ENCODE data around the gene DNAI7. TPM values are rescaled to one million over a fixed set of nuclear protein-coding genes. Genes with fewer than 3 reads are reported as not detected.

Gene DNAI7
- polyA plus RNA-seq, 1 of the 3 experiments (the other 2 are of a cell fraction) = 0.30 TPM

- no peak for TF ChIP-seq RCOR1 (IDR thresholded peaks at IDR 0.05; ENCODE audit: low read length)
- no peak for TF ChIP-seq CHD2 (IDR thresholded peaks at IDR 0.05; ENCODE audit: low read length, partially characterized antibody)
- TF ChIP-seq, protein P1, sequence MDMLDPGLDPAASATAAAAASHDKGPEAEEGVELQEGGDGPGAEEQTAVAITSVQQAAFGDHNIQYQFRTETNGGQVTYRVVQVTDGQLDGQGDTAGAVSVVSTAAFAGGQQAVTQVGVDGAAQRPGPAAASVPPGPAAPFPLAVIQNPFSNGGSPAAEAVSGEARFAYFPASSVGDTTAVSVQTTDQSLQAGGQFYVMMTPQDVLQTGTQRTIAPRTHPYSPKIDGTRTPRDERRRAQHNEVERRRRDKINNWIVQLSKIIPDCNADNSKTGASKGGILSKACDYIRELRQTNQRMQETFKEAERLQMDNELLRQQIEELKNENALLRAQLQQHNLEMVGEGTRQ (IDR thresholded peaks at IDR 0.05; ENCODE audit: borderline replicate concordance, low read depth, low read length) = no peak
- no peak for TF ChIP-seq POLR2AphosphoS5 (IDR thresholded peaks at IDR 0.05; ENCODE audit: low read depth, low read length)
- no peak for TF ChIP-seq GABPA (IDR thresholded peaks at IDR 0.05; ENCODE audit: low read depth)
- no peak for TF ChIP-seq TEAD4 (IDR thresholded peaks at IDR 0.05; ENCODE audit: borderline replicate concordance, insufficient read depth)
Observed at GRCh38 chr12:25072906-25073650, 121.9 kb downstream of the DNAI7 start (continued).

DNA sequence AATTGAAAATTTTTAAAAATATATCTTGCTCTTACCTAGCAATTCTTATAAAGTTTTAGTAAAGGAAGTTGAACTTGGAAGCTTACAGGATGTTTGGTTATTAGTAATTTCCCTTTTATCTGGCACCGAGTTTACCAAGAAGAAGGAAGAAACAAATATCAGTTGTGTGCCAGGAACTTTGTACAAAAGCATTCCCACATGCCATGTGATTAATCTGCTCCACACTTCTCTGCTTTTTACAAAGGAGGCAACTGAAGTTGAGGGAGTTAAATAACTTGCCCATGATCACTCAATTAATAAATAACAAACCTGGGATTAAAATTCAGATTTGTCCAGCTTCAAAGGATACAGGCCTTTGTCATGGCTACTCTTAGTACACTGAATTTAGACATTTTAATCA is 123.6 kb downstream of the DNAI7 start:
- H4K20me1 ChIP-seq (ENCODE audit: insufficient read depth) = no peaks in the 10 kb centered on the region
- CTCF ChIA-PET = interaction anchor here (1.1 kb wide), 1 partner anchor 219 kb away, joined by 3 read pairs; no protein-coding TSS in a partner anchor
- no peaks in the 10 kb centered on the region for H3K36me3 ChIP-seq (replicated peaks in 1 of 2; ENCODE audit: control insufficient read depth in 1 of 2, insufficient read depth in 2 of 2, low read length in 1 of 2)
- POLR2A ChIA-PET = no interaction called here
- no peaks in the 10 kb centered on the region for H3K9me3 ChIP-seq
- TF ChIP-seq IRF3 (IDR thresholded peaks at IDR 0.05; ENCODE audit: low read depth, low read length) (no peak), TAF1 (IDR thresholded peaks at IDR 0.05; ENCODE audit: borderline replicate concordance, low read depth, low read length) (no peak), POLR2AphosphoS5 (IDR thresholded peaks at IDR 0.05; ENCODE audit: low read depth, low read length) (no peak), RCOR1 (IDR thresholded peaks at IDR 0.05; ENCODE audit: low read length) (no peak), ELF1 (IDR thresholded peaks at IDR 0.05) (no peak), YY1 (IDR thresholded peaks at IDR 0.05; ENCODE audit: low read depth) (no peak), GATA2 (CRISPR knock-in tag; IDR thresholded peaks at IDR 0.05) (no peak), NRF1 (IDR thresholded peaks at IDR 0.05; ENCODE audit: low read depth, low read length) (no peak), MEF2A (IDR thresholded peaks at IDR 0.05; ENCODE audit: borderline replicate concordance, low read depth) (no peak), FOXJ3 (CRISPR knock-in tag; IDR thresholded peaks at IDR 0.05) (no peak), MXI1 (IDR thresholded peaks at IDR 0.05; ENCODE audit: low read depth, low read length) (no peak)
- TF ChIP-seq, protein P2, sequence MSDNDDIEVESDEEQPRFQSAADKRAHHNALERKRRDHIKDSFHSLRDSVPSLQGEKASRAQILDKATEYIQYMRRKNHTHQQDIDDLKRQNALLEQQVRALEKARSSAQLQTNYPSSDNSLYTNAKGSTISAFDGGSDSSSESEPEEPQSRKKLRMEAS (IDR thresholded peaks at IDR 0.05; ENCODE audit: low read depth) = no peak
- TF ChIP-seq, protein P3, sequence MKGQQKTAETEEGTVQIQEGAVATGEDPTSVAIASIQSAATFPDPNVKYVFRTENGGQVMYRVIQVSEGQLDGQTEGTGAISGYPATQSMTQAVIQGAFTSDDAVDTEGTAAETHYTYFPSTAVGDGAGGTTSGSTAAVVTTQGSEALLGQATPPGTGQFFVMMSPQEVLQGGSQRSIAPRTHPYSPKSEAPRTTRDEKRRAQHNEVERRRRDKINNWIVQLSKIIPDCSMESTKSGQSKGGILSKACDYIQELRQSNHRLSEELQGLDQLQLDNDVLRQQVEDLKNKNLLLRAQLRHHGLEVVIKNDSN (IDR thresholded peaks at IDR 0.05; ENCODE audit: borderline replicate concordance, low read depth) = no peak
- DNase-seq = no peak
- WGBS (ENCODE audit: low lambda C conversion rate) = 74% methylated on average over 1 of the region's 1 CpG
- no peaks in the 10 kb centered on the region for H3K4me1 ChIP-seq (ENCODE audit: control insufficient read depth in 1 of 2, insufficient read depth in 2 of 2, low read depth in 1 of 2, low read length in 1 of 2)
- H3K4me2 ChIP-seq = no peak overlapping the region
- no peaks in the 10 kb centered on the region for H3F3A ChIP-seq (replicated peaks; ENCODE audit: insufficient read depth)
- no peaks in the 10 kb centered on the region for H3K9me2 ChIP-seq
- no peak overlapping the region for H3K9ac ChIP-seq
- H3K79me2 ChIP-seq (ENCODE audit: insufficient read depth) = no peaks in the 10 kb centered on the region
- H3K4me3 ChIP-seq (ENCODE audit: low read depth in 2 of 2, low read length in 1 of 2) = no peak overlapping the region
- no peaks in the 10 kb centered on the region for H3K27me3 ChIP-seq (ENCODE audit: insufficient read depth)
- H3K27ac ChIP-seq (ENCODE audit: low read depth in 2 of 2, low read length in 1 of 2) = no peak overlapping the region
- no peak overlapping the region for H2AFZ ChIP-seq (ENCODE audit: low read depth)

All from SK-N-SH (cell line).